MM.1S (cell line): ENCODE data around the gene RAB3IL1.

Source experiments
- EZH2 ChIP-seq: fragments of 300-600 bp; sonication (generic); optimal IDR thresholded peaks from 2 replicates; pipeline ENCODE3; 2017; ENCODE audit warnings: low read depth, mild to moderate bottlenecking, antibody characterized with exemption, low read length, mixed read lengths
- TF ChIP-seq, protein P1 (sequence below): fragments of 300-600 bp; sonication (generic); IDR thresholded peaks from 2 replicates; pipeline ENCODE4 v1.5.1; 2016; ENCODE audit warnings: antibody characterized with exemption, low read length, mixed read lengths

DNA sequence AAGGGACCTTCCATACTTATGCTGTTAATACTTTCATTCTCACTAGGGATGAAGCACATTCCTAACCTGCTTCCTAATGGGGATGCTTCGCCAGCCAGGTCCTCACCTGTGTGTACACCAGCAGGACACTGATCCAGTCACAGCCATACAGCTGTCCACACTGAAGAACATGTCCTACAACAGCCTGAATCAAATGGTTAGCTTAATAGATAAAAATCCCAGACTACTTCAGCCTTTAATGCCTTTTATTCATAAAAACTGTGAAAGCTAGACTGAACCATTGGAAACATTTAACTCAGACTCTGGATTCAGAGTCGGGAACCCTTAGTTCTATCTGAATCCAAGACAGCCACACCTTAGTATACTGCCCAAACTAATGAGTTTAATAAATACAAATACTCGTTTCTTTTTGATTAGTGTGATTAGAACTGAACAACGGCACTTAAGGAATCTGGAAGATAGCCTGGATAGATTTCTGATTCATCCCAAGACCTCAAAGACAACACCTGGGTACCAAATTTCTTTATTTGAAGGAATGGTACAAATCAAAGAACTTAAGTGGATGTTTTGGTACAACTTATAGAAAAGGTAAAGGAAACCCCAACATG lies 46.8 kb upstream of the RAB3IL1 start:
- TF ChIP-seq, protein P1, sequence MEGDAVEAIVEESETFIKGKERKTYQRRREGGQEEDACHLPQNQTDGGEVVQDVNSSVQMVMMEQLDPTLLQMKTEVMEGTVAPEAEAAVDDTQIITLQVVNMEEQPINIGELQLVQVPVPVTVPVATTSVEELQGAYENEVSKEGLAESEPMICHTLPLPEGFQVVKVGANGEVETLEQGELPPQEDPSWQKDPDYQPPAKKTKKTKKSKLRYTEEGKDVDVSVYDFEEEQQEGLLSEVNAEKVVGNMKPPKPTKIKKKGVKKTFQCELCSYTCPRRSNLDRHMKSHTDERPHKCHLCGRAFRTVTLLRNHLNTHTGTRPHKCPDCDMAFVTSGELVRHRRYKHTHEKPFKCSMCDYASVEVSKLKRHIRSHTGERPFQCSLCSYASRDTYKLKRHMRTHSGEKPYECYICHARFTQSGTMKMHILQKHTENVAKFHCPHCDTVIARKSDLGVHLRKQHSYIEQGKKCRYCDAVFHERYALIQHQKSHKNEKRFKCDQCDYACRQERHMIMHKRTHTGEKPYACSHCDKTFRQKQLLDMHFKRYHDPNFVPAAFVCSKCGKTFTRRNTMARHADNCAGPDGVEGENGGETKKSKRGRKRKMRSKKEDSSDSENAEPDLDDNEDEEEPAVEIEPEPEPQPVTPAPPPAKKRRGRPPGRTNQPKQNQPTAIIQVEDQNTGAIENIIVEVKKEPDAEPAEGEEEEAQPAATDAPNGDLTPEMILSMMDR, result no peak
- no peak for TF ChIP-seq EZH2
